BJ (cell line): ENCODE data around the gene SH2D7. TPM values are rescaled to one million over a fixed set of nuclear protein-coding genes. Genes with fewer than 3 reads are reported as not detected.
"Not testable (repeated sequence)": the region's sequence is repeated elsewhere in the genome, so short reads cannot be mapped to it uniquely, and the experiment has no call there.

Experiments
- CTCF ChIA-PET: fragments of 350-600 bp; formaldehyde crosslinking; extraction: SDS; loops from one replicate; lab custom pipeline; 2021; ENCODE audit warnings: antibody characterized with exemption, inconsistent platforms; lab: Yijun Ruan, JAX
- POLR2A ChIA-PET: fragments of 300-600 bp; sonication (Branson Sonifier 250); formaldehyde crosslinking; extraction: SDS; loops from one replicate; lab custom pipeline; 2021; ENCODE audit warnings: antibody characterized with exemption; lab: Charles Lee
- DNase-seq: peaks from one replicate; pipeline ENCODE4 v3.0.0-alpha.2; 2011; ENCODE audit warnings: low read depth
- H3K27me3 ChIP-seq: 2 replicates; pipeline ENCODE4 v1.6.0; 2011; ENCODE audit warnings: low read length; ENCODE audit not compliant: control insufficient read depth, insufficient read depth
- H3K36me3 ChIP-seq: 2 replicates; pipeline ENCODE4 v1.5.1; 2011; ENCODE audit warnings: low read length; ENCODE audit not compliant: control insufficient read depth, insufficient read depth
- H3K4me3 ChIP-seq: 2 replicates; pipeline ENCODE4 v1.5.1; 2011; ENCODE audit warnings: low read depth, mild to moderate bottlenecking, control low read depth, low read length
- CTCF ChIP-seq: IDR thresholded peaks from 2 replicates; pipeline ENCODE4 v1.5.1; 2011; ENCODE audit warnings: low read depth, mild to moderate bottlenecking, control low read depth, inconsistent platforms, low read length, moderate library complexity; ENCODE audit not compliant: insufficient read depth
- polyA plus RNA-seq: library from polyadenylated mRNA; depleted of rRNA; stranded (reverse); fragments of >200 nt; gene quantifications from 2 replicates; pipeline ENCODE4 v1.2.3, GENCODE V29; 2011; rRNA removed
- small RNA-seq: library from RNA; depleted of rRNA; stranded (forward); fragments of <200 nt; gene quantifications from one replicate; pipeline ENCODE3, GENCODE V24; 2012; ENCODE audit warnings: low replicate concordance, low read depth; ENCODE audit not compliant: insufficient read length

Gene SH2D7
- polyA plus RNA-seq, 1 experiment, result not detected

- DNase-seq, result no peak
- CTCF ChIA-PET, result interaction anchor here (2.6 to 4.4 kb wide), 2 partner anchors 10 to 17 kb away, joined by 11 to 22 read pairs; partner anchors contain the start of gene CIB2
Observed at GRCh38 chr15:78148392-78149067, 56.2 kb downstream of the SH2D7 start.

GRCh38 chr15:78149068-78149804 is 56.9 kb downstream of the SH2D7 start, which contains the start of gene IDH3A:
IDH3A (plus strand) TSS chr15:78149362; CDS start chr15:78149404, 42 bp downstream.
- no peaks in the 10 kb centered on the region for H3K27me3 ChIP-seq
- POLR2A ChIA-PET, result interaction anchor here (0.7 kb wide), 1 partner anchor 64 kb away, joined by 14 read pairs; no protein-coding TSS in a partner anchor

More at GRCh38 chr15:78148392-78149067, 56.2 kb downstream of the SH2D7 start:
- Histone ChIP-seq H3K27me3 (no peaks in the 10 kb centered on the region), H3K36me3 (no peaks in the 10 kb centered on the region), H3K4me3 (peak overlapping the region; percentile 51)
- POLR2A ChIA-PET, result interaction anchor here (0.7 kb wide), 1 partner anchor 64 kb away, joined by 14 read pairs; no protein-coding TSS in a partner anchor
- TF ChIP-seq CTCF, result no peak

GRCh38 chr15:78149805-78150751 is 57.7 kb downstream of the SH2D7 start:
- ChIA-PET CTCF (interaction anchor here (4.4 kb wide), 1 partner anchor 19 kb away, joined by 22 read pairs; the partner anchor contains the start of gene CIB2), POLR2A (no interaction called here)
- peak overlapping the region; percentile 63 for H3K4me3 ChIP-seq
- TF ChIP-seq CTCF, result no peak
- no peaks in the 10 kb centered on the region for H3K27me3 ChIP-seq
- no peaks in the 10 kb centered on the region for H3K36me3 ChIP-seq
- no peak for DNase-seq

More at GRCh38 chr15:78149068-78149804, 56.9 kb downstream of the SH2D7 start, which contains the start of gene IDH3A:
- H3K4me3 ChIP-seq, result peak within 1 kb of the TSS; percentile 63
- no peaks in the 10 kb centered on the region for H3K36me3 ChIP-seq
- TF ChIP-seq CTCF, result no peak
- CTCF ChIA-PET, result interaction anchor here (2.6 to 4.4 kb wide), 2 partner anchors 11 to 18 kb away, joined by 11 to 22 read pairs; partner anchors contain the start of gene CIB2
- DNase-seq, result peak; percentile 59

GRCh38 chr15:78151075-78151474 is 58.7 kb downstream of the SH2D7 start:
- DNase-seq, H3K4me3 ChIP-seq, H3K36me3 ChIP-seq, H3K27me3 ChIP-seq, POLR2A ChIA-PET: not testable (repeated sequence)
- CTCF ChIA-PET, result interaction anchor here (1.0 kb wide), 1 partner anchor 44 kb away, joined by 4 read pairs; no protein-coding TSS in a partner anchor

Small RNA genes within 50 kb of the gene (small RNA-seq; reads per million reads assigned to genes)
- not detected for gene RF00092

Other genes starting within 250 kb of the SH2D7 start
- gene TBC1D2B, start 14.8 kb upstream of the SH2D7 start, polyA plus RNA-seq, result 37.3 and 39.8 TPM in 2 replicates
- 4.5 and 7.4 TPM in 2 replicates for gene CIB2, start 38.9 kb downstream of the SH2D7 start, polyA plus RNA-seq
- gene IDH3A, start 56.8 kb downstream of the SH2D7 start, polyA plus RNA-seq, result 49.3 and 76.1 TPM in 2 replicates
- gene ACSBG1, start 142.0 kb downstream of the SH2D7 start, polyA plus RNA-seq, result 0.01 and 0.02 TPM in 2 replicates
- 2.8 and 4.1 TPM in 2 replicates for gene DNAJA4, start 172.0 kb downstream of the SH2D7 start, polyA plus RNA-seq
- 72.8 and 73.4 TPM in 2 replicates for gene SKIC8, start 207.0 kb downstream of the SH2D7 start, polyA plus RNA-seq
- not detected in 2 replicates for gene CRABP1, start 247.8 kb downstream of the SH2D7 start, polyA plus RNA-seq